Measurements from ENCODE around the gene GPX4. TPM values are rescaled to one million over a fixed set of nuclear protein-coding genes. Genes with fewer than 3 reads are reported as not detected.

Gene GPX4
- total and polyA plus RNA-seq, 2 of the 13 experiments (the other 11 are each of a cell fraction or from before 2014, with no cell fraction given) = 535 to 613 TPM

DNA sequence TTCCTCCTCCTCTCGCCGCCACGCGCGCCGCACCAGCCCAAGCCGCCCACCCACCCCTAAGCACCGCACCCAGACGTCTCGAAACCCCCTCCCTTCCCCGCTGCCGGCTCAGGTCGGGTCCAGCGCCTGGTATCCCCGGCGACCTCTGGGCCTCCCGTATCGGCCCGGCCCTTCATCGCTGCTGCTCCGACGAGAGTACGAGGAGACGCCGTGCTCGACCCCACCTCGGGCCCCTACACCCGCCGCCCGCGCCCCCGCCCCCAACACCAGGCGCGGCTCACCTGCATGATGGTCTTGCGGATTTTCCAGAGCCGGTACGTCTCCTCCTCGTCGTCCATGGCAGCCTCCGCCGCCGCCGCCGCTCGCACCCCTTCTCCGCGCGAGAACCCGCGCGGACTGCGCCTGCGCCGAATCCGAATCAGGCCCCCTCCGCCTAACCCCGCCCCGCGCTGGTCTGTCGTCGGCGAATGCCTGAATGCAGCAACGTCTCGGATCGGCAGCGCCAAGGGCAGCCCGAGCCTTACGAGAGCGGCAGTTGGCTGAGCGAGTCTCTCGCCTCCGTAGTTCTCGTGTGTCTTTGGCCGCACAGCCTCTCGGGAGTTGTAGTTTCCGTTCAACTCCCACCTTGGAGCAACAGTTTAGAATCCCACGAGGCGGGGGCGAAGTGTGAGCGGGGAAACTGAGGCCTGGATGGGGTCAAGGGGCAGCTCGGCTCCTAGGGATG, 8.7 kb upstream of the GPX4 start, which contains the start of gene POLR2E (continued):
- TF ChIP-seq, protein P1, sequence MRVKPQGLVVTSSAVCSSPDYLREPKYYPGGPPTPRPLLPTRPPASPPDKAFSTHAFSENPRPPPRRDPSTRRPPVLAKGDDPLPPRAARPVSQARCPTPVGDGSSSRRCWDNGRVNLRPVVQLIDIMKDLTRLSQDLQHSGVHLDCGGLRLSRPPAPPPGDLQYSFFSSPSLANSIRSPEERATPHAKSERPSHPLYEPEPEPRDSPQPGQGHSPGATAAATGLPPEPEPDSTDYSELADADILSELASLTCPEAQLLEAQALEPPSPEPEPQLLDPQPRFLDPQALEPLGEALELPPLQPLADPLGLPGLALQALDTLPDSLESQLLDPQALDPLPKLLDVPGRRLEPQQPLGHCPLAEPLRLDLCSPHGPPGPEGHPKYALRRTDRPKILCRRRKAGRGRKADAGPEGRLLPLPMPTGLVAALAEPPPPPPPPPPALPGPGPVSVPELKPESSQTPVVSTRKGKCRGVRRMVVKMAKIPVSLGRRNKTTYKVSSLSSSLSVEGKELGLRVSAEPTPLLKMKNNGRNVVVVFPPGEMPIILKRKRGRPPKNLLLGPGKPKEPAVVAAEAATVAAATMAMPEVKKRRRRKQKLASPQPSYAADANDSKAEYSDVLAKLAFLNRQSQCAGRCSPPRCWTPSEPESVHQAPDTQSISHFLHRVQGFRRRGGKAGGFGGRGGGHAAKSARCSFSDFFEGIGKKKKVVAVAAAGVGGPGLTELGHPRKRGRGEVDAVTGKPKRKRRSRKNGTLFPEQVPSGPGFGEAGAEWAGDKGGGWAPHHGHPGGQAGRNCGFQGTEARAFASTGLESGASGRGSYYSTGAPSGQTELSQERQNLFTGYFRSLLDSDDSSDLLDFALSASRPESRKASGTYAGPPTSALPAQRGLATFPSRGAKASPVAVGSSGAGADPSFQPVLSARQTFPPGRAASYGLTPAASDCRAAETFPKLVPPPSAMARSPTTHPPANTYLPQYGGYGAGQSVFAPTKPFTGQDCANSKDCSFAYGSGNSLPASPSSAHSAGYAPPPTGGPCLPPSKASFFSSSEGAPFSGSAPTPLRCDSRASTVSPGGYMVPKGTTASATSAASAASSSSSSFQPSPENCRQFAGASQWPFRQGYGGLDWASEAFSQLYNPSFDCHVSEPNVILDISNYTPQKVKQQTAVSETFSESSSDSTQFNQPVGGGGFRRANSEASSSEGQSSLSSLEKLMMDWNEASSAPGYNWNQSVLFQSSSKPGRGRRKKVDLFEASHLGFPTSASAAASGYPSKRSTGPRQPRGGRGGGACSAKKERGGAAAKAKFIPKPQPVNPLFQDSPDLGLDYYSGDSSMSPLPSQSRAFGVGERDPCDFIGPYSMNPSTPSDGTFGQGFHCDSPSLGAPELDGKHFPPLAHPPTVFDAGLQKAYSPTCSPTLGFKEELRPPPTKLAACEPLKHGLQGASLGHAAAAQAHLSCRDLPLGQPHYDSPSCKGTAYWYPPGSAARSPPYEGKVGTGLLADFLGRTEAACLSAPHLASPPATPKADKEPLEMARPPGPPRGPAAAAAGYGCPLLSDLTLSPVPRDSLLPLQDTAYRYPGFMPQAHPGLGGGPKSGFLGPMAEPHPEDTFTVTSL (CRISPR knock-in tag; IDR thresholded peaks at IDR 0.05; ENCODE audit: borderline replicate concordance) = no peak
- no peak for TF ChIP-seq NFE2 (CRISPR knock-in tag; IDR thresholded peaks at IDR 0.05)
- no peak for TF ChIP-seq ZNF17 (CRISPR knock-in tag; IDR thresholded peaks at IDR 0.05)
- TF ChIP-seq, protein P2, sequence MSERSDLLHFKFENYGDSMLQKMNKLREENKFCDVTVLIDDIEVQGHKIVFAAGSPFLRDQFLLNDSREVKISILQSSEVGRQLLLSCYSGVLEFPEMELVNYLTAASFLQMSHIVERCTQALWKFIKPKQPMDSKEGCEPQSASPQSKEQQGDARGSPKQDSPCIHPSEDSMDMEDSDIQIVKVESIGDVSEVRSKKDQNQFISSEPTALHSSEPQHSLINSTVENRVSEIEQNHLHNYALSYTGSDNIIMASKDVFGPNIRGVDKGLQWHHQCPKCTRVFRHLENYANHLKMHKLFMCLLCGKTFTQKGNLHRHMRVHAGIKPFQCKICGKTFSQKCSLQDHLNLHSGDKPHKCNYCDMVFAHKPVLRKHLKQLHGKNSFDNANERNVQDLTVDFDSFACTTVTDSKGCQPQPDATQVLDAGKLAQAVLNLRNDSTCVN (CRISPR knock-in tag; IDR thresholded peaks at IDR 0.05; ENCODE audit: borderline replicate concordance) = peak; percentile 27; the same call in 1 of the 2 replicates
- TF ChIP-seq, protein P3, sequence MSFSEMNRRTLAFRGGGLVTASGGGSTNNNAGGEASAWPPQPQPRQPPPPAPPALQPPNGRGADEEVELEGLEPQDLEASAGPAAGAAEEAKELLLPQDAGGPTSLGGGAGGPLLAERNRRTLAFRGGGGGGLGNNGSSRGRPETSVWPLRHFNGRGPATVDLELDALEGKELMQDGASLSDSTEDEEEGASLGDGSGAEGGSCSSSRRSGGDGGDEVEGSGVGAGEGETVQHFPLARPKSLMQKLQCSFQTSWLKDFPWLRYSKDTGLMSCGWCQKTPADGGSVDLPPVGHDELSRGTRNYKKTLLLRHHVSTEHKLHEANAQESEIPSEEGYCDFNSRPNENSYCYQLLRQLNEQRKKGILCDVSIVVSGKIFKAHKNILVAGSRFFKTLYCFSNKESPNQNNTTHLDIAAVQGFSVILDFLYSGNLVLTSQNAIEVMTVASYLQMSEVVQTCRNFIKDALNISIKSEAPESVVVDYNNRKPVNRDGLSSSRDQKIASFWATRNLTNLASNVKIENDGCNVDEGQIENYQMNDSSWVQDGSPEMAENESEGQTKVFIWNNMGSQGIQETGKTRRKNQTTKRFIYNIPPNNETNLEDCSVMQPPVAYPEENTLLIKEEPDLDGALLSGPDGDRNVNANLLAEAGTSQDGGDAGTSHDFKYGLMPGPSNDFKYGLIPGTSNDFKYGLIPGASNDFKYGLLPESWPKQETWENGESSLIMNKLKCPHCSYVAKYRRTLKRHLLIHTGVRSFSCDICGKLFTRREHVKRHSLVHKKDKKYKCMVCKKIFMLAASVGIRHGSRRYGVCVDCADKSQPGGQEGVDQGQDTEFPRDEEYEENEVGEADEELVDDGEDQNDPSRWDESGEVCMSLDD (CRISPR knock-in tag; IDR thresholded peaks at IDR 0.05; ENCODE audit: borderline replicate concordance) = no peak
- TF ChIP-seq, protein P4, sequence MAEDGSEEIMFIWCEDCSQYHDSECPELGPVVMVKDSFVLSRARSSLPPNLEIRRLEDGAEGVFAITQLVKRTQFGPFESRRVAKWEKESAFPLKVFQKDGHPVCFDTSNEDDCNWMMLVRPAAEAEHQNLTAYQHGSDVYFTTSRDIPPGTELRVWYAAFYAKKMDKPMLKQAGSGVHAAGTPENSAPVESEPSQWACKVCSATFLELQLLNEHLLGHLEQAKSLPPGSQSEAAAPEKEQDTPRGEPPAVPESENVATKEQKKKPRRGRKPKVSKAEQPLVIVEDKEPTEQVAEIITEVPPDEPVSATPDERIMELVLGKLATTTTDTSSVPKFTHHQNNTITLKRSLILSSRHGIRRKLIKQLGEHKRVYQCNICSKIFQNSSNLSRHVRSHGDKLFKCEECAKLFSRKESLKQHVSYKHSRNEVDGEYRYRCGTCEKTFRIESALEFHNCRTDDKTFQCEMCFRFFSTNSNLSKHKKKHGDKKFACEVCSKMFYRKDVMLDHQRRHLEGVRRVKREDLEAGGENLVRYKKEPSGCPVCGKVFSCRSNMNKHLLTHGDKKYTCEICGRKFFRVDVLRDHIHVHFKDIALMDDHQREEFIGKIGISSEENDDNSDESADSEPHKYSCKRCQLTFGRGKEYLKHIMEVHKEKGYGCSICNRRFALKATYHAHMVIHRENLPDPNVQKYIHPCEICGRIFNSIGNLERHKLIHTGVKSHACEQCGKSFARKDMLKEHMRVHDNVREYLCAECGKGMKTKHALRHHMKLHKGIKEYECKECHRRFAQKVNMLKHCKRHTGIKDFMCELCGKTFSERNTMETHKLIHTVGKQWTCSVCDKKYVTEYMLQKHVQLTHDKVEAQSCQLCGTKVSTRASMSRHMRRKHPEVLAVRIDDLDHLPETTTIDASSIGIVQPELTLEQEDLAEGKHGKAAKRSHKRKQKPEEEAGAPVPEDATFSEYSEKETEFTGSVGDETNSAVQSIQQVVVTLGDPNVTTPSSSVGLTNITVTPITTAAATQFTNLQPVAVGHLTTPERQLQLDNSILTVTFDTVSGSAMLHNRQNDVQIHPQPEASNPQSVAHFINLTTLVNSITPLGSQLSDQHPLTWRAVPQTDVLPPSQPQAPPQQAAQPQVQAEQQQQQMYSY (CRISPR knock-in tag; IDR thresholded peaks at IDR 0.05) = no peak
- no peak for TF ChIP-seq GPN1 (CRISPR knock-in tag; IDR thresholded peaks at IDR 0.05; ENCODE audit: borderline replicate concordance)
- TF ChIP-seq RBAK (CRISPR knock-in tag; IDR thresholded peaks at IDR 0.05) = no peak
- no peak for TF ChIP-seq SOX13 (IDR thresholded peaks at IDR 0.05)
- TF ChIP-seq SOX13 (CRISPR knock-in tag; conservative IDR thresholded peaks at IDR 0.05 in 1 of 2, IDR thresholded peaks at IDR 0.05 in 1 of 2) = peak in 1 of 2 experiments; percentile 38; a peak in 1 of 4 replicates
- TF ChIP-seq PTBP1 (IDR thresholded peaks at IDR 0.05; ENCODE audit: low read depth, low read length, poor library complexity, severe bottlenecking) = no peak
- TF ChIP-seq, protein P5, sequence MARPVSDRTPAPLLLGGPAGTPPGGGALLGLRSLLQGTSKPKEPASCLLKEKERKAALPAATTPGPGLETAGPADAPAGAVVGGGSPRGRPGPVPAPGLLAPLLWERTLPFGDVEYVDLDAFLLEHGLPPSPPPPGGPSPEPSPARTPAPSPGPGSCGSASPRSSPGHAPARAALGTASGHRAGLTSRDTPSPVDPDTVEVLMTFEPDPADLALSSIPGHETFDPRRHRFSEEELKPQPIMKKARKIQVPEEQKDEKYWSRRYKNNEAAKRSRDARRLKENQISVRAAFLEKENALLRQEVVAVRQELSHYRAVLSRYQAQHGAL (CRISPR knock-in tag; IDR thresholded peaks at IDR 0.05; ENCODE audit: not compliant biosample characterization) = no peak
- no peak for TF ChIP-seq EHMT2 (IDR thresholded peaks at IDR 0.05; ENCODE audit: borderline replicate concordance, low read depth, low read length)
